GM13976 (cell line): ENCODE measurements around the gene CFAP46.
"Not testable (repeated sequence)": the region's sequence is repeated elsewhere in the genome, so short reads cannot be mapped to it uniquely, and the experiment has no call there.

Source experiments
- DNase-seq: peaks from one replicate; pipeline ENCODE4 v3.0.0; 2012; ENCODE audit warnings: low spot score
- in situ Hi-C: fragments of 300-500 bp; cut with MboI; formaldehyde crosslinking; loops from one replicate; pipeline ENCODE4 v1.12.0; 2022; ENCODE audit warnings: low sequenced_read_pairs, mixed read lengths, inconsistent platforms; ENCODE audit not compliant: unreplicated experiment
- TF ChIP-seq, protein P1 (sequence below): IDR thresholded peaks from 2 replicates; pipeline ENCODE4 v1.5.1; 2012; ENCODE audit warnings: borderline replicate concordance, mild to moderate bottlenecking; ENCODE audit not compliant: insufficient read depth; ENCODE audit errors: extremely low read depth, missing control alignments, control extremely low read depth

The CFAP46 gene

DNA sequence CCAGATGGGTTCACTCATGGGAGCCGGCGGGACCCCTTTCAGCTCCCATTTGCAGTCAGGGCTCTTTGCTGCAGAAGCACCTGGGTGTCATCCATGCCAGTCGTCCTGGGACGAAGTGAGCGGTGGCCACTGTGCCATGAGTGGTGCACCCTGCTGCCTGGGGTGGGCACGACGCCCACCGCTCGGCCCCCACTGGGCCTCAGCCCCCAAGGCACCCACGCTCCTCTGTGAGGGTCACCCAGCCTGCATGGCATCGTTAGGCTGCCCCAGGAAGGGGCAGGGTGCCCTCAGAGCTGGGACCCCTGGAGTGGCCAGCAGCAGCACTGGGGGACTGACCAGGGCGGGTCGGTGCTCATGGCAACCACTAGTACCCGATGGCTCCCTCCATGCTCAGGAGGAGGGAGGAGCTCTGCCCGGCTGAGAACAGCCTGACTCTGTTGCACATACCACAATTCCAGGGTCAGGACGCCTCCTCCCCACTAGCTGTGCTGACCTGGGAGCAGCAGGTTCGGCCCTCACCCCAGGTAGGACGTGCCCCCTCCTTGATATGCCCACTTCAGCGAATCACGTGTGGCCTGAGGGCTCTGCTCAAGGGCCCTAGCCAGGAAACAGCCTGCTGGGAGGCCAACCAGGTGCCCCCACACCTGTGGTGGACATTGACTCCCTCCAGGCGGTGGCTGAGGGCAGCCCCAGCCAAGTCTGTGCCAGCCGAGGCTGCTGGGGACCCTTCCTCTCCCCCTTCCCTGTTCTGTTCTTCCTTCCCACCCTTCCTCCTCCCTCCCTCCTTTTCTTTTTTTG, 28.5 kb upstream of the CFAP46 start:
- DNase-seq = no peak
- in situ Hi-C loops = no loop called here
- TF ChIP-seq, protein P1, sequence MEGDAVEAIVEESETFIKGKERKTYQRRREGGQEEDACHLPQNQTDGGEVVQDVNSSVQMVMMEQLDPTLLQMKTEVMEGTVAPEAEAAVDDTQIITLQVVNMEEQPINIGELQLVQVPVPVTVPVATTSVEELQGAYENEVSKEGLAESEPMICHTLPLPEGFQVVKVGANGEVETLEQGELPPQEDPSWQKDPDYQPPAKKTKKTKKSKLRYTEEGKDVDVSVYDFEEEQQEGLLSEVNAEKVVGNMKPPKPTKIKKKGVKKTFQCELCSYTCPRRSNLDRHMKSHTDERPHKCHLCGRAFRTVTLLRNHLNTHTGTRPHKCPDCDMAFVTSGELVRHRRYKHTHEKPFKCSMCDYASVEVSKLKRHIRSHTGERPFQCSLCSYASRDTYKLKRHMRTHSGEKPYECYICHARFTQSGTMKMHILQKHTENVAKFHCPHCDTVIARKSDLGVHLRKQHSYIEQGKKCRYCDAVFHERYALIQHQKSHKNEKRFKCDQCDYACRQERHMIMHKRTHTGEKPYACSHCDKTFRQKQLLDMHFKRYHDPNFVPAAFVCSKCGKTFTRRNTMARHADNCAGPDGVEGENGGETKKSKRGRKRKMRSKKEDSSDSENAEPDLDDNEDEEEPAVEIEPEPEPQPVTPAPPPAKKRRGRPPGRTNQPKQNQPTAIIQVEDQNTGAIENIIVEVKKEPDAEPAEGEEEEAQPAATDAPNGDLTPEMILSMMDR = no peak

DNA sequence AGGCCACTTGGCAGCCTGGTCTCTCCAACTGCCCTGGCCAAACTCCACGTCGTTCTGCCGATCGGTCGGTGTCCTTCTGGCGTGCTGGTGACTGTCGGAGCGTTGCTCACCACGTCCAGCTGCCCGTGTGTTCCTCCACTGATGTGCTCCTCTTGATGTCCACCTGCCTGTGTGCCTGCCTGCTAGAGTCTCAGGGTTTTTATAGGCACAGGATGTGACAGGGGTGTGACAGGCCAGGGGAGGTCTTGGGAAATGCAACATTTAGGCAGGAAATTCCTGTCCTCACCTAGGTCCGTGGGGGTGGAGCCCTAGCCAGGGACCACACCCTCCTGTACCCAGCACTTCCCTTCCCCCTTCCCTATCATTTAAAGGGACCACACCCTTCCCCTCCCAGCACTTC, 25.2 kb upstream of the CFAP46 start:
- no peak for DNase-seq
- TF ChIP-seq, protein P1 = no peak
- in situ Hi-C loops = no loop called here

DNA sequence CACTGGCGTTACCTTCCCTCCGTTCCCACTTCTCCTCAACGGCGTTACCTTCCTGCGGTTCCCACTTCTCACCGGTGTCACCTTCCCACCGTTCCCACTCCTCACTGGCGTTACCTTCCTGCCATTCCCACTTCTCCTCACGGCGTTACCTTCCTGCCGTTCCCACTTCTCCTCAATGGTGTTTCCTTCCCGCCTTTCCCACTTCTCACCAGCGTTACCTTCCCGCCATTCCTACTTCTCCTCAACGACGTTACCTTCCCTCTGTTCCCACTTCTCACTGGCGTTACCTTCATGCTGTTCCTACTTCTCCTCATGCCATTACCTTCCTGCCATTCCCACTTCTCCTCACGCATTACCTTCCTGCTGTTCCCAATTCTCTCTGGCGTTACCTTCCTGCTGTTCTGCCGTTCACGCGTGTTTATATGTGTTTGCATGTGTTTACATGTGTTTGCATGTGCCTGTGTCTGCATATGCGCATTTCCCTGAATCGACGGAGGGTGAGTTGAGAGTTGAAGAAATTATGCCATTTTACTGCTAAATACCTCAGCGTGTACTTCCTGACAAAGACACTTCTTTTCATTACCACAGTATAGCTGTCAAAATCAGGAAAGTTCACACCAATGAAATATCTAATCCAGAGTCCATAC, 23.2 kb upstream of the CFAP46 start:
- in situ Hi-C loops = no loop called here
- no peak for DNase-seq
- TF ChIP-seq, protein P1 = no peak

DNA sequence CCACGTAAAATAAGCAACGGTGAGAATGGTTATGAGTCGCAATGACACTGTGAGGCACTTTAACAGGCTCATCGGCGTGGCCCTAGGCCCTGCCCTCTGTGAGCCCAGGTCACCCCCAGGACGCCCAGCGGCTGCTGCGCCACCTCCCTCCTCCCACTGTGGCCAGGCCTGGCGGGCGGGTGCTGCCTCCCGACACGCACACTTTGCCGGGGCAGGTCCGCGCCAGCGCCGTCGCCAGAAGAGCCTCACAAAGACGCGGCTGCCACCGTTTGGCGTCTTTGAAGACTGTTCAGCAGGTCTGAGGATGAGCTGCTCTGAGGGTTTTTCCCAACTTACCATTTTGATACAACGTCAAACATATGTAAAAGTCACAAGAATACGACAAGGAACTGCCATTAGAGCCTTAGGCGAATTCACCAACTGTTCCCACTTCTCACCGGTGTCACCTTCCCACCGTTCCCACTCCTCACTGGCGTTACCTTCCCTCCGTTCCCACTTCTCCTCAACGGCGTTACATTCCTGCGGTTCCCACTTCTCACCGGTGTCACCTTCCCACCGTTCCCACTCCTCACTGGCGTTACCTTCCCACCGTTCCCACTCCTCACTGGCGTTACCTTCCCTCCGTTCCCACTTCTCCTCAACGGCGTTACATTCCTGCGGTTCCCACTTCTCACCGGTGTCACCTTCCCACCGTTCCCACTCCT, 22.5 kb upstream of the CFAP46 start:
- DNase-seq, in situ Hi-C loops: not testable (repeated sequence)

DNA sequence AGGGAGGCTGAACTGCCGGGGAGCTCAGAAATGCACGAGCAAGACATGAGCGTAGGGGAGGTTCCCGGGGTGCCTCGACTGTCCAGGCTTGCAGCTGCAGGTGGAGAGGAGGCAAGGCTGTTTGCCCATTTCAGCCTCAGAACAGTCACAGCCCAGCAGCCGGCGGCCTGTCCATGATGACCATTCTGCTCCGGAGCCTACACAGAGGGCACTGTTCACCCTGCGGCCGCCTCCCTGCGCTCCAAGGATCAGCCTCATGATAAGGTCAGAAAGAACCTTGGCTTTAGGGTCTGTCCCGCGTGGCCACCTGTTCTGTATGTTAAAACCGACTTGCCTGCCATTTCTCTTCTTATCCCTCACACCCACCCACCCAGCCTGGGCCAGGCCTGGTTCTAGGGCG, 21.9 kb upstream of the CFAP46 start:
- no peak for DNase-seq
- TF ChIP-seq, protein P1 = no peak
- in situ Hi-C loops = no loop called here

DNA sequence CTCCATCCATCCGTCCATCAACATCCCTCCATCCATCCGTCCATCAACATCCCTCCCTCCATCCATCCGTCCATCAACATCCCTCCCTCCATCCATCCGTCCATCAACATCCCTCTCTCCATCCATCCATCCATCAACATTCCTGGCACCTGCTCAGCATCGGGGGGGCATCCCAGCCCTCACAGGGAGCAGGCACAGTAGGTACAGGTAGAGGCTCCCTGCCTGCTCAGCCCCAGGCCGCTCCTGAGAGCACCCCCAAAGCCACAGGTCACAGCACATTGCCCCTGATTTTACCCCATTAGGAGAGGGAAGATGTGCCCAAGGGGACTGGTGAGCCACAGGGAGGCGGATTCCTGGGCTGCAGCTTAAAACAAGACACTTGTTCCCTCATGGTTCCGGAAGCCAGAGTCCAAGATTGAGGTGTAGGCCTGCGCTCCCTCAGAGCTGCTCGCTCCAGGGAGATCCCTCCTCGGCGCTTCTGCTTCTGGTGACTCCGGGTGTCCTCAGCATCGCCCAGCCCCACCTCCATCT, 21.1 kb upstream of the CFAP46 start:
- in situ Hi-C loops = no loop called here
- TF ChIP-seq, protein P1 = no peak
- DNase-seq = no peak
